Subcutaneous abdominal adipose tissue (tissue), 5 donors: ENCODE measurements around the gene ARSG.
A peak's percentile ranks its signal among the peaks of the same experiment; 100 is the strongest.

Source experiments
- H3K27ac ChIP-seq: one replicate; pipeline ENCODE4 v1.7.0; 2013; ENCODE audit warnings: low read depth, mild to moderate bottlenecking, inconsistent platforms, low read length, moderate library complexity
- H3K27me3 ChIP-seq, 5 donors: one replicate each; pipeline ENCODE4 v1.7.0; 2013; ENCODE audit warnings: low read length in 5 of 5, inconsistent platforms in 1 of 5; ENCODE audit not compliant: control insufficient read depth in 5 of 5, insufficient read depth in 4 of 5
- H3K36me3 ChIP-seq, 5 donors: one replicate each; pipeline ENCODE4 v1.7.0; 2013; ENCODE audit warnings: low read length in 5 of 5; ENCODE audit not compliant: control insufficient read depth in 5 of 5, insufficient read depth in 5 of 5
- H3K4me1 ChIP-seq, 5 donors: one replicate each; pipeline ENCODE4 v1.7.0; 2013; ENCODE audit warnings: low read length in 5 of 5, mild to moderate bottlenecking in 3 of 5, moderate library complexity in 1 of 5; ENCODE audit not compliant: control insufficient read depth in 5 of 5, insufficient read depth in 5 of 5
- H3K4me3 ChIP-seq, 5 donors: one replicate each; pipeline ENCODE4 v1.7.0; 2013; ENCODE audit warnings: low read length in 5 of 5, low read depth in 1 of 5
- H3K9ac ChIP-seq, 5 donors: one replicate each; pipeline ENCODE4 v1.7.0; 2013; ENCODE audit warnings: low read length in 5 of 5, mild to moderate bottlenecking in 4 of 5, moderate library complexity in 3 of 5
- H3K9me3 ChIP-seq, 5 donors: one replicate each; pipeline ENCODE4 v1.7.0; 2013; ENCODE audit warnings: low read length in 5 of 5; ENCODE audit not compliant: control insufficient read depth in 5 of 5
- donor health status: healthy.
- donor health status: healthy.
- donor health status: healthy.
- donor health status: healthy.
- donor health status: healthy.

ARSG gene

GRCh38 chr17:68437979-68438822, 146.9 kb downstream of the ARSG start:
- Histone ChIP-seq H3K27ac (no peak overlapping the region), H3K9me3 (no peaks in the 10 kb centered on the region), H3K4me3 (peak overlapping the region in 2 of 5 donors; percentile 30 to 33), H3K9ac (no peak overlapping the region), H3K27me3 (no peaks in the 10 kb centered on the region), H3K36me3 (peaks cover 3 to 46% (median 29%) of the 10 kb centered on the region in 5 donors), H3K4me1 (peaks cover 1 to 36% (median 25%) of the 10 kb centered on the region in 5 donors)

- no peaks in the 10 kb centered on the region for H3K9me3 ChIP-seq
- no peak overlapping the region for H3K4me3 ChIP-seq
- H3K36me3 ChIP-seq, result peaks cover 5 to 43% (median 26%) of the 10 kb centered on the region in 5 donors
- H3K4me1 ChIP-seq, result peaks cover 1 to 36% (median 30%) of the 10 kb centered on the region in 5 donors
- H3K27ac ChIP-seq, result no peak overlapping the region
- no peaks in the 10 kb centered on the region for H3K27me3 ChIP-seq
- no peak overlapping the region for H3K9ac ChIP-seq
Measured at GRCh38 chr17:68439656-68440290, 148.5 kb downstream of the ARSG start.

GRCh38 chr17:68440526-68440925, 149.2 kb downstream of the ARSG start:
- peaks cover 1 to 36% (median 30%) of the 10 kb centered on the region in 5 donors for H3K4me1 ChIP-seq
- no peak overlapping the region for H3K27ac ChIP-seq
- no peak overlapping the region for H3K4me3 ChIP-seq
- no peaks in the 10 kb centered on the region for H3K27me3 ChIP-seq
- H3K9me3 ChIP-seq, result no peaks in the 10 kb centered on the region
- H3K9ac ChIP-seq, result no peak overlapping the region
- peaks cover 5 to 42% (median 23%) of the 10 kb centered on the region in 5 donors for H3K36me3 ChIP-seq

- Histone ChIP-seq H3K4me3 (no peak overlapping the region), H3K36me3 (peaks cover 5 to 41% (median 19%) of the 10 kb centered on the region in 5 donors), H3K27me3 (no peaks in the 10 kb centered on the region), H3K27ac (no peak overlapping the region), H3K9ac (peak overlapping the region in 2 of 5 donors; percentile 34 to 45), H3K4me1 (peaks cover 1 to 33% (median 25%) of the 10 kb centered on the region in 5 donors), H3K9me3 (no peaks in the 10 kb centered on the region)
Measured at GRCh38 chr17:68441070-68441770, 149.9 kb downstream of the ARSG start.

- no peak overlapping the region for H3K4me3 ChIP-seq
- no peaks in the 10 kb centered on the region for H3K27me3 ChIP-seq
- H3K36me3 ChIP-seq, result peaks cover 12 to 58% (median 36%) of the 10 kb centered on the region in 5 donors
- peaks cover 1 to 21% (median 20%) of the 10 kb centered on the region in 5 donors for H3K4me1 ChIP-seq
- no peak overlapping the region for H3K9ac ChIP-seq
- no peak overlapping the region for H3K27ac ChIP-seq
- H3K9me3 ChIP-seq, result no peaks in the 10 kb centered on the region
Measured at GRCh38 chr17:68443972-68444464, 152.7 kb downstream of the ARSG start.

- Histone ChIP-seq H3K9ac (peak overlapping the region in 2 of 5 donors; percentile 25 to 28), H3K4me3 (no peak overlapping the region), H3K36me3 (peaks cover 12 to 65% (median 48%) of the 10 kb centered on the region in 5 donors), H3K27me3 (no peaks in the 10 kb centered on the region), H3K9me3 (no peaks in the 10 kb centered on the region), H3K27ac (no peak overlapping the region), H3K4me1 (peaks cover 1 to 20% (median 19%) of the 10 kb centered on the region in 5 donors)
Measured at GRCh38 chr17:68445671-68446070, 154.4 kb downstream of the ARSG start.

GRCh38 chr17:68446626-68447041, 155.3 kb downstream of the ARSG start:
- Histone ChIP-seq H3K4me3 (no peak overlapping the region), H3K27ac (no peak overlapping the region), H3K9ac (no peak overlapping the region), H3K27me3 (no peaks in the 10 kb centered on the region), H3K9me3 (no peaks in the 10 kb centered on the region), H3K36me3 (peaks cover 12 to 65% (median 46%) of the 10 kb centered on the region in 5 donors), H3K4me1 (peaks cover 1 to 20% (median 16%) of the 10 kb centered on the region in 5 donors)

- Histone ChIP-seq H3K36me3 (peaks cover 11 to 51% (median 43%) of the 10 kb centered on the region in 5 donors), H3K9ac (no peak overlapping the region), H3K4me1 (peaks cover 0 to 21% (median 15%) of the 10 kb centered on the region in 5 donors), H3K27ac (no peak overlapping the region), H3K9me3 (no peaks in the 10 kb centered on the region), H3K4me3 (no peak overlapping the region), H3K27me3 (no peaks in the 10 kb centered on the region)
Measured at GRCh38 chr17:68449021-68449739, 157.9 kb downstream of the ARSG start.

GRCh38 chr17:68450391-68450790, 159.1 kb downstream of the ARSG start:
- no peak overlapping the region for H3K27ac ChIP-seq
- H3K4me3 ChIP-seq, result no peak overlapping the region
- H3K27me3 ChIP-seq, result no peaks in the 10 kb centered on the region
- H3K36me3 ChIP-seq, result peaks cover 7 to 46% (median 37%) of the 10 kb centered on the region in 5 donors
- H3K4me1 ChIP-seq, result peaks cover 0 to 24% (median 21%) of the 10 kb centered on the region in 5 donors
- no peaks in the 10 kb centered on the region for H3K9me3 ChIP-seq
- no peak overlapping the region for H3K9ac ChIP-seq
